Cardiac septum (tissue), 1 donor: ENCODE measurements around the gene NT5E. TPM values are rescaled to one million over a fixed set of nuclear protein-coding genes. Genes with fewer than 3 reads are reported as not detected.

ENCODE experiments used
- DNase-seq: peaks from one replicate; pipeline ENCODE4 v3.0.0-alpha.2; 2020; ENCODE audit warnings: low spot score
- intact Hi-C: fragments of 100-400 bp; cut with DNase I; formaldehyde crosslinking; loops from one replicate; pipeline ENCODE4 v1.14.0; 2022
- total RNA-seq: library from RNA; stranded (reverse); fragmentation: NEBNext Ultra II Directional; extraction: Animal tissue kit (Norgen Biotek cat#: 25700); gene quantifications from one replicate; pipeline ENCODE4 v1.2.1, GENCODE V29; 2021
- donor health status: DM: no; HTN: no; CAD: no.

NT5E gene
- total RNA-seq, 1 donor from 2014 or later, result 5.9 TPM

- DNase-seq, result no peak
- intact Hi-C loops, result no loop called here
Observed at GRCh38 chr6:85420551-85420950, 29.3 kb upstream of the NT5E start.

- intact Hi-C loops, result no loop called here
- DNase-seq, result no peak
Observed at GRCh38 chr6:85421181-85421580, 28.7 kb upstream of the NT5E start.

- intact Hi-C loops, result no loop called here
- no peak for DNase-seq
Observed at GRCh38 chr6:85421972-85422371, 27.9 kb upstream of the NT5E start.

GRCh38 chr6:85422996-85423395, 26.9 kb upstream of the NT5E start:
- no peak for DNase-seq
- intact Hi-C loops, result no loop called here

- DNase-seq, result no peak
- intact Hi-C loops, result no loop called here
Observed at GRCh38 chr6:85424981-85425380, 24.9 kb upstream of the NT5E start.

- no peak for DNase-seq
- intact Hi-C loops, result no loop called here
Observed at GRCh38 chr6:85425997-85426396, 23.9 kb upstream of the NT5E start.

GRCh38 chr6:85428486-85428885, 21.4 kb upstream of the NT5E start:
- no peak for DNase-seq
- intact Hi-C loops, result no loop called here

- intact Hi-C loops, result no loop called here
- DNase-seq, result no peak
Observed at GRCh38 chr6:85429346-85429745, 20.5 kb upstream of the NT5E start.

- intact Hi-C loops, result no loop called here
- DNase-seq, result no peak
Observed at GRCh38 chr6:85431271-85431670, 18.6 kb upstream of the NT5E start.

- DNase-seq, result no peak
- intact Hi-C loops, result no loop called here
Observed at GRCh38 chr6:85432554-85432953, 17.3 kb upstream of the NT5E start.

- no peak for DNase-seq
- intact Hi-C loops, result no loop called here
Observed at GRCh38 chr6:85435851-85436250, 14.0 kb upstream of the NT5E start.

- intact Hi-C loops, result no loop called here
Observed at GRCh38 chr6:85436411-85436810, 13.5 kb upstream of the NT5E start.

GRCh38 chr6:85436939-85437495, 12.9 kb upstream of the NT5E start:
- no peak for DNase-seq
- intact Hi-C loops, result no loop called here

More at GRCh38 chr6:85436411-85436810, 13.5 kb upstream of the NT5E start:
- DNase-seq, result no peak

GRCh38 chr6:85443349-85444117, 6.3 kb upstream of the NT5E start:
- DNase-seq, result no peak
- intact Hi-C loops, result no loop called here

- no peak for DNase-seq
- intact Hi-C loops, result no loop called here
Observed at GRCh38 chr6:85449388-85449817, 480 bp upstream of the NT5E start.

GRCh38 chr6:85451565-85452306, 1.9 kb downstream of the NT5E start:
- no peak for DNase-seq
- intact Hi-C loops, result no loop called here

- intact Hi-C loops, result no loop called here
- no peak for DNase-seq
Observed at GRCh38 chr6:85452441-85452881, 2.6 kb downstream of the NT5E start.

- DNase-seq, result no peak
- intact Hi-C loops, result no loop called here
Observed at GRCh38 chr6:85453052-85453451, 3.2 kb downstream of the NT5E start.

- DNase-seq, result no peak
- intact Hi-C loops, result no loop called here
Observed at GRCh38 chr6:85453490-85453889, 3.6 kb downstream of the NT5E start.

GRCh38 chr6:85455471-85456026, 5.7 kb downstream of the NT5E start:
- intact Hi-C loops, result no loop called here
- DNase-seq, result no peak
